ENCODE data around the gene LRMDA. TPM values are rescaled to one million over a fixed set of nuclear protein-coding genes. Genes with fewer than 3 reads are reported as not detected.

The LRMDA gene
- total and polyA plus RNA-seq, 2 of the 13 experiments (the other 11 are each of a cell fraction or from before 2014, with no cell fraction given): 13.4 to 22.0 TPM

- 92% methylated on average over 5 of the region's 5 CpGs for WGBS (ENCODE audit: low lambda C conversion rate)
- in situ Hi-C loops (cut with HindIII; ENCODE audit: extremely low pct_ligation_motif_present, low pct_unique_long_range_greater_than_20kb): no loop called here
- no peak overlapping the region for H2AFZ ChIP-seq (ENCODE audit: low read length)
- no peak overlapping the region for H3K9ac ChIP-seq (ENCODE audit: insufficient read depth, low read depth, low read length)
- POLR2A ChIA-PET: no interaction called here
- no peaks in the 10 kb centered on the region for H4K20me1 ChIP-seq (ENCODE audit: insufficient read depth, low read length)
- no peaks in the 10 kb centered on the region for H3K36me3 ChIP-seq (replicated peaks in 1 of 2; ENCODE audit: control insufficient read depth in 1 of 2, insufficient read depth in 2 of 2, low read length in 2 of 2)
- DNase-seq (ENCODE audit: low spot score) (no peak), ATAC-seq (no peak), FAIRE-seq (no peak)
- no peaks in the 10 kb centered on the region for H3K79me2 ChIP-seq (ENCODE audit: insufficient read depth, low read length)
- H3K4me2 ChIP-seq (ENCODE audit: low read depth, low read length): no peak overlapping the region
- CTCF ChIA-PET (ENCODE audit: low intra/inter-chr PET ratio, low total read pairs): no interaction called here
- intact Hi-C loops (cut with micrococcal nuclease; ENCODE audit: unreplicated experiment): no loop called here
- H3K27ac ChIP-seq (ENCODE audit: extremely low read length, insufficient read depth, low read length): no peak overlapping the region
- H3K9me3 ChIP-seq (ENCODE audit: low read length): no peaks in the 10 kb centered on the region
- no peak overlapping the region for H3K4me3 ChIP-seq (replicated peaks in 1 of 3; ENCODE audit: insufficient read depth in 1 of 3, low read depth in 2 of 3, low read length in 3 of 3)
- H3K27me3 ChIP-seq (ENCODE audit: control insufficient read depth in 1 of 2, insufficient read depth in 2 of 2, low read length in 2 of 2): no peaks in the 10 kb centered on the region
- BruUV-seq (replicated peaks): no TSS peak
- H3K4me1 ChIP-seq (ENCODE audit: insufficient read depth, low read length): peaks cover 22% of the 10 kb centered on the region
- no peak for TF ChIP-seq CENPX (CRISPR knock-in tag; IDR thresholded peaks at IDR 0.05)
- TF ChIP-seq ARID2 (CRISPR knock-in tag; IDR thresholded peaks at IDR 0.05; ENCODE audit: borderline replicate concordance): no peak
- TF ChIP-seq ZNF318 (CRISPR knock-in tag; IDR thresholded peaks at IDR 0.05): no peak
- TF ChIP-seq SMC3 (IDR thresholded peaks at IDR 0.05; ENCODE audit: low read length): no peak
- no peak for TF ChIP-seq STAT5B (CRISPR knock-in tag; IDR thresholded peaks at IDR 0.05)
- TF ChIP-seq ZBED4 (CRISPR knock-in tag; IDR thresholded peaks at IDR 0.05; ENCODE audit: borderline replicate concordance): no peak
- no peak for TF ChIP-seq PAX8 (CRISPR knock-in tag; IDR thresholded peaks at IDR 0.05; ENCODE audit: borderline replicate concordance)
- TF ChIP-seq U2AF1 (optimal IDR thresholded peaks at IDR 0.05; ENCODE audit: low read depth, low read length): no peak
- no peak for TF ChIP-seq MXD3 (CRISPR knock-in tag; IDR thresholded peaks at IDR 0.05)
- no peak for TF ChIP-seq SP140L (CRISPR knock-in tag; IDR thresholded peaks at IDR 0.05; ENCODE audit: borderline replicate concordance)
- no peak for TF ChIP-seq ZNF878 (CRISPR knock-in tag; IDR thresholded peaks at IDR 0.05)
- no peak for TF ChIP-seq ZBTB7B (CRISPR knock-in tag; IDR thresholded peaks at IDR 0.05)
Observed at GRCh38 chr10:75851580-75852345, 420.3 kb downstream of the LRMDA start.

Measured in HepG2 (cell line).